HEK293 (cell line): ENCODE measurements around the gene PLEKHA7.

Experiments used
- CTCF ChIA-PET: fragments of 350-600 bp; formaldehyde crosslinking; extraction: SDS; loops from one replicate; lab custom pipeline; 2021; ENCODE audit warnings: antibody characterized with exemption; lab: Yijun Ruan, JAX
- POLR2A ChIA-PET: fragments of 300-600 bp; formaldehyde crosslinking; extraction: SDS; loops from one replicate; lab custom pipeline; 2020; ENCODE audit warnings: antibody characterized with exemption, inconsistent platforms; lab: Yijun Ruan, JAX
- H3K27ac ChIP-seq: fragments of 200-500 bp; sonication (Bioruptor generic); 2 replicates; pipeline ENCODE4 v1.5.1; 2014; ENCODE audit warnings: low read depth, low read length, control low read depth, inconsistent platforms; ENCODE audit errors: extremely low read depth
- H3K36me3 ChIP-seq, 2 experiments: fragments of 200-500 bp in 1 of 2; sonication (Bioruptor generic) in 1 of 2; 1 replicate in 1 of 2; 2 replicates in 1 of 2; pipeline ENCODE4 v1.5.1; 2014 to 2017; ENCODE audit warnings: inconsistent platforms in 2 of 2, low read length in 2 of 2; ENCODE audit not compliant: control insufficient read depth in 2 of 2, insufficient read depth in 1 of 2
- H3K4me1 ChIP-seq: fragments of 200-500 bp; sonication (Bioruptor generic); 2 replicates; pipeline ENCODE4 v1.5.1; 2014; ENCODE audit warnings: mild to moderate bottlenecking, low read length, inconsistent platforms; ENCODE audit not compliant: control insufficient read depth, insufficient read depth
- H3K4me3 ChIP-seq: 2 replicates; pipeline ENCODE4 v1.5.1; 2011; ENCODE audit warnings: low read depth, mild to moderate bottlenecking, control low read depth, low read length, moderate library complexity
- H3K9me3 ChIP-seq: fragments of 200-500 bp; sonication (Bioruptor generic); 2 replicates; pipeline ENCODE4 v1.5.1; 2014; ENCODE audit warnings: low read depth, low read length, inconsistent platforms; ENCODE audit not compliant: control insufficient read depth, insufficient read depth
- MEIS1 ChIP-seq: sonication (generic); formaldehyde crosslinking; IDR thresholded peaks from 2 replicates; pipeline ENCODE4 v1.8.1; 2022; ENCODE audit warnings: missing genetic modification reagents, mild to moderate bottlenecking, borderline replicate concordance
- REST ChIP-seq: fragments of 450-650 bp; formaldehyde crosslinking; IDR thresholded peaks from 2 replicates; pipeline ENCODE4 v1.5.1; 2016; ENCODE audit warnings: missing biosample characterization, missing genetic modification characterization
- SCRT2 ChIP-seq: fragments of 450-650 bp; formaldehyde crosslinking; IDR thresholded peaks from 2 replicates; pipeline ENCODE4 v1.5.1; 2016; ENCODE audit warnings: missing biosample characterization, missing genetic modification characterization
- SETDB1 ChIP-seq: IDR thresholded peaks from one replicate; pipeline ENCODE4 v1.6.1; 2017; ENCODE audit warnings: mild to moderate bottlenecking, low read length, moderate library complexity, mixed read lengths; ENCODE audit not compliant: insufficient read length
- SP7 ChIP-seq: fragments of 450-650 bp; formaldehyde crosslinking; IDR thresholded peaks from 2 replicates; pipeline ENCODE4 v1.5.1; 2016; ENCODE audit warnings: missing biosample characterization, missing genetic modification characterization
- ZFP41 ChIP-seq: fragments of 450-650 bp; formaldehyde crosslinking; IDR thresholded peaks from 2 replicates; pipeline ENCODE4 v1.5.1; 2016; ENCODE audit warnings: missing biosample characterization, missing genetic modification characterization, borderline replicate concordance
- ZNF223 ChIP-seq: fragments of 450-650 bp; formaldehyde crosslinking; IDR thresholded peaks from 2 replicates; pipeline ENCODE4 v1.5.1; 2016; ENCODE audit warnings: missing biosample characterization, missing genetic modification characterization
- ZNF248 ChIP-seq: fragments of 450-650 bp; formaldehyde crosslinking; IDR thresholded peaks from 2 replicates; pipeline ENCODE4 v1.5.1; 2017; ENCODE audit warnings: missing biosample characterization, missing genetic modification characterization
- ZNF335 ChIP-seq: fragments of 450-650 bp; formaldehyde crosslinking; conservative IDR thresholded peaks from 2 replicates; pipeline ENCODE4 v1.5.1; 2016; ENCODE audit warnings: missing biosample characterization, missing genetic modification characterization
- ZNF518A ChIP-seq: fragments of 450-650 bp; formaldehyde crosslinking; conservative IDR thresholded peaks from 2 replicates; pipeline ENCODE4 v1.5.1; 2016; ENCODE audit warnings: low read depth, missing biosample characterization, missing genetic modification characterization
- ZNF610 ChIP-seq: fragments of 450-650 bp; formaldehyde crosslinking; IDR thresholded peaks from 2 replicates; pipeline ENCODE4 v1.5.1; 2016; ENCODE audit warnings: missing biosample characterization, missing genetic modification characterization, borderline replicate concordance
- ZNF621 ChIP-seq: fragments of 450-650 bp; formaldehyde crosslinking; IDR thresholded peaks from 2 replicates; pipeline ENCODE4 v1.5.1; 2017; ENCODE audit warnings: missing biosample characterization, missing genetic modification characterization
- ZNF692 ChIP-seq: fragments of 450-650 bp; formaldehyde crosslinking; IDR thresholded peaks from 2 replicates; pipeline ENCODE4 v1.5.1; 2016; ENCODE audit warnings: missing biosample characterization, missing genetic modification characterization
- ZNF76 ChIP-seq: fragments of 450-650 bp; formaldehyde crosslinking; IDR thresholded peaks from 2 replicates; pipeline ENCODE4; 2016; ENCODE audit warnings: low read depth, missing biosample characterization, missing genetic modification characterization, borderline replicate concordance
- ZNF785 ChIP-seq: fragments of 450-650 bp; formaldehyde crosslinking; IDR thresholded peaks from 2 replicates; pipeline ENCODE4 v1.5.1; 2016; ENCODE audit warnings: missing biosample characterization, missing genetic modification characterization
- ZSCAN18 ChIP-seq: fragments of 450-650 bp; formaldehyde crosslinking; IDR thresholded peaks from 2 replicates; pipeline ENCODE4 v1.5.1; 2016; ENCODE audit warnings: missing biosample characterization, missing genetic modification characterization
- ZSCAN30 ChIP-seq: fragments of 450-650 bp; IDR thresholded peaks from 2 replicates; pipeline ENCODE4 v1.5.1; 2018; ENCODE audit warnings: missing biosample characterization, mild to moderate bottlenecking, missing genetic modification characterization, moderate library complexity

PLEKHA7 gene

DNA sequence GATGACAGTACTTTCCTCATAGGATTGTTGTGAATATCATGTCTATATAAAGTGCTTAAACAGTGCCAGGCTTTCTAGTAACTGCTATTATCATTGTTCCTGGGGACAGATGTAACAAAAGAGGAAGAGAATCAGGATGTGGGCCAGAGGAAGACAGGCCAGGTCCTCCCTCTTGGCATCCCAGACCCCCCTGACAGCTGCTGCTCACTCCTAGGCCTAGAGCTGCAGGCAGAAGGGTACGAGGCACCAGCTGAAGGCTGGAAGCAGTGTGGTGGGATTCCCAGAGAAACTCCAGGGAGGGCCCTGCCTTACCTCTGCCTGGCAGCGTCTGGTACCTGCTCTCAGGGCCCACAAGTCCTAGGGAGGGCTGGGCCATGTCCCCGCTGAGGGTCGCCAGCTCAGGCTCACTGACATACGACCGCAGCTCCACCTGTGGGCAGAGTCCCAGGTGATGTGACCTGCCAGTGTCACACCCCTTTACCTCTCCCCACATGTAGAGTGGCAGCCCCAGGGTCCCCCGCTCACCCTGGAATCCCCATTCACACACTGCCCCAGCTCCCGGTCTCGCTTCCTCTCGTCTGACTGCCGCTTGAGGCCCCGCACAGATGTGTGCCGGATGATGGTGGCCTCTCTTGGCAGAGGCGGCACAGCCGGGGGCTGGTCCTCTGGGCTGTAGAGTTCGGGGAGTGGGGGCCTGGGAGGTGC, 223.6 kb downstream of the PLEKHA7 start (continued):
- TF ChIP-seq REST (tag by site-specific recombination): no peak
- no peak for TF ChIP-seq ZFP41 (tag by site-specific recombination)
- no peak for TF ChIP-seq ZNF335 (tag by site-specific recombination)
- no peak for TF ChIP-seq ZNF76 (tag by site-specific recombination)
- no peak for TF ChIP-seq MEIS1 (CRISPR knock-in tag)
- no peak for TF ChIP-seq ZSCAN30 (tag by site-specific recombination)
- no peak for TF ChIP-seq SP7 (tag by site-specific recombination)
- TF ChIP-seq ZNF223: no peak
- no peak for TF ChIP-seq ZSCAN18

DNA sequence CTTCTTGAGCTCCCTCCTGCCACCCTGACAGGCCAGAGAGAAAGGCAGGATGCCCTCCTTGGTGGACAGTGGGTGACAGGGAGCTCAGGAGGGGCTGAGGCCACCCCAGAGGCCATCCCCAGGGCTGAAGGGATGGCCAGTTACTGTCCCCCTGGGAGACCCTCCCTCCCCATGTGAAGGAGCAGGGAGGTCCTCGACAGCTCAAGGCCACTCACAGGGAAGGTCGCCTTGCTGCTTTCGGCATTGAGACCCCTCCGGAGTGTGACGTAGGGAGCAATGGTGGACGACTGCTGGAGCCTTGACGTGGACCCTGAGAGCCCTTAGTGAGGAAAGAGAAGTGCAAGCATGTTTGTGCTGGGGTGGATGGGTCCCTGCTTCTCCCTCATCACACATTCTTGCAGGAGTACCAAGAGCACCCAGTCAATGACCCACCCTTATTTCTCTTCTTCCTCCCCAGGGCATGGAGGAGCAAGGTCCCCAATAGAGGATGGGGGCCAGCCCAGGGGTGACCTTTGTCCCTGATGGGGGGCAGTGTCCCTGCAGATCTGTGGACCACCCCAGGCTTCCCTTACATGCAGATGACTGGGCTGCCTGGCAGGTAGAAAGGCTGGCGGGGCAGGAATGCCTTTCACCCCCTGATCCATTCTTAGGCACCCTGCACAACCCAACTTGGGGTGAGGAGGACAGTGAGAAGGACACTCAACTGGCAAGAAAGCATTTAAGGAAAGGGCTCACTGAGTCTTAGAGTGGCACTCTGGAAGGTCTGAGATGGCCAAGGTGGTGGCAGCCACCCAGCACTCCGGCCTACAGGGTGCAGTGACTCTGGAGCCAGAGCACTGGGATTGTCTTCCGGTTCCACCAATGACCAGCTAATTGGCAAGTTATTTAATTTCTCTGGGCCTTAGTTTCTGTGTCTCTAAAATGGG, 224.4 kb downstream of the PLEKHA7 start:
- TF ChIP-seq ZNF621 (tag by site-specific recombination) (no peak), ZNF610 (no peak), SETDB1 (no peak), ZSCAN30 (tag by site-specific recombination) (no peak)
- POLR2A ChIA-PET: no interaction called here
- no peaks in the 10 kb centered on the region for H3K9me3 ChIP-seq
- H3K4me3 ChIP-seq: no peak overlapping the region
- H3K4me1 ChIP-seq: no peaks in the 10 kb centered on the region
- CTCF ChIA-PET: interaction anchor here (0.6 to 5.8 kb wide), 7 partner anchors 7 to 420 kb away, joined by 3 to 40 read pairs (median 4); no protein-coding TSS in a partner anchor
- peaks cover 0 to 19% of the 10 kb centered on the region in 2 experiments; a peak in 2 of 3 replicates for H3K36me3 ChIP-seq
- H3K27ac ChIP-seq: no peak overlapping the region

DNA sequence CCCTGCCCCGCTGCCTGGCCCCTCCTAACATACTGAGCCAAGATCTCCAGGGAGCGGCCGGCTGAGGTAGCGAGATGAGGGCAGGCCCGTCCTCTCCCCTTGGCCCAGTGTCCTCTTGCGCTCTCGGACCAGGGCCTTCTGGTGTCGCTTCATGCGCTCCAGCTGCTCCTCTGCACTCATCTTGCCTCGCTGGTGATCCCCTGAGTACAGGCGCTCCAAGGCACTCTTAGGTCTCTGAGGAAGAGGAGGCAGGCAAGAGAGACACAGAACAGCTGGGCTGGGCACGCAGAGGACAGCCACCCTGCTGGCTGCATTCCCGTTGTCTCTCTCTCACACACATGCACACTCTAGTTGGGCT, 225.2 kb downstream of the PLEKHA7 start:
- H3K27ac ChIP-seq: no peak overlapping the region
- ChIA-PET POLR2A (no interaction called here), CTCF (interaction anchor here (0.8 to 5.8 kb wide), 6 partner anchors 8 to 274 kb away, joined by 3 to 40 read pairs (median 5); no protein-coding TSS in a partner anchor)
- H3K9me3 ChIP-seq: no peaks in the 10 kb centered on the region
- H3K4me3 ChIP-seq: no peak overlapping the region
- no peaks in the 10 kb centered on the region for H3K4me1 ChIP-seq
- no peak for TF ChIP-seq ZNF518A (tag by site-specific recombination)
- TF ChIP-seq SCRT2: no peak
- TF ChIP-seq ZNF692: no peak
- no peak for TF ChIP-seq ZNF785 (tag by site-specific recombination)
- no peak for TF ChIP-seq ZNF223
- TF ChIP-seq ZNF248 (tag by site-specific recombination): no peak
- H3K36me3 ChIP-seq: peaks cover 0 to 15% of the 10 kb centered on the region in 2 experiments; a peak in 1 of 3 replicates
